ENCODE results near the gene RMND5A.

Gene RMND5A

DNA sequence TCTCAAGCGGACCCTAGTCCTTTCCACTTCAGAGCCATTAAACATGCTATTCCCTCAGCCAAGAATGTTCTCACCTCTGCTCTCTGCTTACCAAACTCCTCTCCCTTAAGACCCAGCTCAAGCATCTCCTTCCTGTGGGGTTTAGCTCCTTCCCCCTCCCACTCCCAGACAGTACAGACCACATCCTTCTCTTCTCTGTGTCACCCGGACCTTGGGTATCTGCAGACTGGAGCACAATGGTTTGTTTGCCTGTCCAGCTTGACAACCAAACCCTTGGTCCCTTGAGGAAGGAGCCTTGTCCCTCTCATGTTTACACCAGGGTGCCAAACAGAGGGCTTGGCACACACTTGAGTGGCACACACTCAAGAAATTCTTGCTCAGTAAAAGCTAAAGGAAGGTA, 74.8 kb downstream of the RMND5A start:
- ChIA-PET CTCF (no interaction called here), POLR2A (no interaction called here)
- Histone ChIP-seq H3K4me1 (ENCODE audit: control insufficient read depth, insufficient read depth, low read length) (no peaks in the 10 kb centered on the region), H3K27ac (ENCODE audit: extremely low read depth, low read depth, low read length) (no peak overlapping the region), H3K4me3 (ENCODE audit: low read depth, low read length) (no peak overlapping the region), H3K9me3 (ENCODE audit: control insufficient read depth, insufficient read depth, low read depth, low read length) (no peaks in the 10 kb centered on the region), H3K36me3 (ENCODE audit: control insufficient read depth in 2 of 2, insufficient read depth in 1 of 2, low read length in 2 of 2) (no peaks in the 10 kb centered on the region; a peak in 1 of 3 replicates)
- no peak for TF ChIP-seq ZNF585B (tag by site-specific recombination; IDR thresholded peaks at IDR 0.05)
- TF ChIP-seq ZNF561 (tag by site-specific recombination; IDR thresholded peaks at IDR 0.05; ENCODE audit: borderline replicate concordance) = no peak
- TF ChIP-seq, protein P1, sequence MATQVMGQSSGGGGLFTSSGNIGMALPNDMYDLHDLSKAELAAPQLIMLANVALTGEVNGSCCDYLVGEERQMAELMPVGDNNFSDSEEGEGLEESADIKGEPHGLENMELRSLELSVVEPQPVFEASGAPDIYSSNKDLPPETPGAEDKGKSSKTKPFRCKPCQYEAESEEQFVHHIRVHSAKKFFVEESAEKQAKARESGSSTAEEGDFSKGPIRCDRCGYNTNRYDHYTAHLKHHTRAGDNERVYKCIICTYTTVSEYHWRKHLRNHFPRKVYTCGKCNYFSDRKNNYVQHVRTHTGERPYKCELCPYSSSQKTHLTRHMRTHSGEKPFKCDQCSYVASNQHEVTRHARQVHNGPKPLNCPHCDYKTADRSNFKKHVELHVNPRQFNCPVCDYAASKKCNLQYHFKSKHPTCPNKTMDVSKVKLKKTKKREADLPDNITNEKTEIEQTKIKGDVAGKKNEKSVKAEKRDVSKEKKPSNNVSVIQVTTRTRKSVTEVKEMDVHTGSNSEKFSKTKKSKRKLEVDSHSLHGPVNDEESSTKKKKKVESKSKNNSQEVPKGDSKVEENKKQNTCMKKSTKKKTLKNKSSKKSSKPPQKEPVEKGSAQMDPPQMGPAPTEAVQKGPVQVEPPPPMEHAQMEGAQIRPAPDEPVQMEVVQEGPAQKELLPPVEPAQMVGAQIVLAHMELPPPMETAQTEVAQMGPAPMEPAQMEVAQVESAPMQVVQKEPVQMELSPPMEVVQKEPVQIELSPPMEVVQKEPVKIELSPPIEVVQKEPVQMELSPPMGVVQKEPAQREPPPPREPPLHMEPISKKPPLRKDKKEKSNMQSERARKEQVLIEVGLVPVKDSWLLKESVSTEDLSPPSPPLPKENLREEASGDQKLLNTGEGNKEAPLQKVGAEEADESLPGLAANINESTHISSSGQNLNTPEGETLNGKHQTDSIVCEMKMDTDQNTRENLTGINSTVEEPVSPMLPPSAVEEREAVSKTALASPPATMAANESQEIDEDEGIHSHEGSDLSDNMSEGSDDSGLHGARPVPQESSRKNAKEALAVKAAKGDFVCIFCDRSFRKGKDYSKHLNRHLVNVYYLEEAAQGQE (tag by site-specific recombination; IDR thresholded peaks at IDR 0.05) = no peak
- TF ChIP-seq MYNN (tag by site-specific recombination; IDR thresholded peaks at IDR 0.05; ENCODE audit: borderline replicate concordance) = no peak

DNA sequence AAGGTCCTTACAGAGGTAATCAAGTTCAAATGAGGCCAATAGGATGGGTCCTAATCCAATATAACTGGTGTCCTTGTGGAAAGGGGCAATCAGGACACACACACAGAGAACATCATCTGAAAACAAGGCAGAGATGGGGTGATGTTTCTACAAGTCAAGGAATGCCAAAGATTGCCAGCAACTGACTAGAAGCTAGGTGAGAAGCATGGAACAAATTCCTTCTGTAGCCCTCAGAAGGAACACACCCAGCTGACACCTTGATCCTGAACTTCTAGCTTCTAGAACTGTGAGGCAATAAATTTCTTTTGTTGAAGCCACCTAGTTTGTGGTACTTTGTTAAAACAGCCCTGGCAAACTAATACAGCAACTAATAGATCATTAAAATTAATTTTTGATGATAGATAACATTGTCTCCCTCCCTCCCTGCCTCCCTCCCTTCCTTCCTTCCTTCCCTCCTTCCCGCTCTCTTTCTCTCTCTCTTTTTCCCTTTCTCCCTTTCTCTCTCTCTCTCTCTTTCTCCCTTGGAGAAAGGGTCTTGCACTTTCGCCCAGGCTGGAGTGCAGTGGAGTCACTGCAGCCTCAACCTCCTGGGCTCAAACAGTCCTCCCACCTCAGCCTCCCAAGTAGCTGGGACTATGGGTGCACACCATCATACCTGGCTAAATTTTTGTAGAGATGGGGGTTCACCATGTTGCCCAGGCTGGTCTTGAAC, 80.9 kb downstream of the RMND5A start:
- Histone ChIP-seq H3K27ac (ENCODE audit: extremely low read depth, low read depth, low read length) (no peak overlapping the region), H3K9me3 (ENCODE audit: control insufficient read depth, insufficient read depth, low read depth, low read length) (no peaks in the 10 kb centered on the region), H3K4me1 (ENCODE audit: control insufficient read depth, insufficient read depth, low read length) (no peaks in the 10 kb centered on the region), H3K4me3 (ENCODE audit: low read depth, low read length) (no peak overlapping the region), H3K36me3 (ENCODE audit: control insufficient read depth in 2 of 2, insufficient read depth in 1 of 2, low read length in 2 of 2) (no peaks in the 10 kb centered on the region; a peak in 1 of 3 replicates)
- TF ChIP-seq EGR2 (tag by site-specific recombination; IDR thresholded peaks at IDR 0.05; ENCODE audit: low read depth) = no peak
- TF ChIP-seq, protein P2, sequence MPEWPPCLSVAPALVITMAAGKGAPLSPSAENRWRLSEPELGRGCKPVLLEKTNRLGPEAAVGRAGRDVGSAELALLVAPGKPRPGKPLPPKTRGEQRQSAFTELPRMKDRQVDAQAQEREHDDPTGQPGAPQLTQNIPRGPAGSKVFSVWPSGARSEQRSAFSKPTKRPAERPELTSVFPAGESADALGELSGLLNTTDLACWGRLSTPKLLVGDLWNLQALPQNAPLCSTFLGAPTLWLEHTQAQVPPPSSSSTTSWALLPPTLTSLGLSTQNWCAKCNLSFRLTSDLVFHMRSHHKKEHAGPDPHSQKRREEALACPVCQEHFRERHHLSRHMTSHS (tag by site-specific recombination; IDR thresholded peaks at IDR 0.05) = no peak
- no peak for TF ChIP-seq ZNF433 (tag by site-specific recombination; IDR thresholded peaks at IDR 0.05; ENCODE audit: low read depth)
- TF ChIP-seq MZF1 (tag by site-specific recombination; IDR thresholded peaks at IDR 0.05; ENCODE audit: borderline replicate concordance) = no peak
- TF ChIP-seq ZNF366 (tag by site-specific recombination; conservative IDR thresholded peaks at IDR 0.05) = 0 out of 2 replicates have a peak, but pooled peaks have one; percentile 23
- no peak for TF ChIP-seq ZNF404 (tag by site-specific recombination; IDR thresholded peaks at IDR 0.05)
- TF ChIP-seq, protein P3, sequence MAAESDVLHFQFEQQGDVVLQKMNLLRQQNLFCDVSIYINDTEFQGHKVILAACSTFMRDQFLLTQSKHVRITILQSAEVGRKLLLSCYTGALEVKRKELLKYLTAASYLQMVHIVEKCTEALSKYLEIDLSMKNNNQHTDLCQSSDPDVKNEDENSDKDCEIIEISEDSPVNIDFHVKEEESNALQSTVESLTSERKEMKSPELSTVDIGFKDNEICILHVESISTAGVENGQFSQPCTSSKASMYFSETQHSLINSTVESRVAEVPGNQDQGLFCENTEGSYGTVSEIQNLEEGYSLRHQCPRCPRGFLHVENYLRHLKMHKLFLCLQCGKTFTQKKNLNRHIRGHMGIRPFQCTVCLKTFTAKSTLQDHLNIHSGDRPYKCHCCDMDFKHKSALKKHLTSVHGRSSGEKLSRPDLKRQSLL (tag by site-specific recombination; IDR thresholded peaks at IDR 0.05) = no peak
- TF ChIP-seq PRDM1 (tag by site-specific recombination; IDR thresholded peaks at IDR 0.05) = peak; percentile 96
- no peak for TF ChIP-seq ZNF785 (tag by site-specific recombination; IDR thresholded peaks at IDR 0.05)
- POLR2A ChIA-PET = no interaction called here
- CTCF ChIA-PET = interaction anchor here (2.1 kb wide), 1 partner anchor 36 kb away, joined by 6 read pairs; no protein-coding TSS in a partner anchor

DNA sequence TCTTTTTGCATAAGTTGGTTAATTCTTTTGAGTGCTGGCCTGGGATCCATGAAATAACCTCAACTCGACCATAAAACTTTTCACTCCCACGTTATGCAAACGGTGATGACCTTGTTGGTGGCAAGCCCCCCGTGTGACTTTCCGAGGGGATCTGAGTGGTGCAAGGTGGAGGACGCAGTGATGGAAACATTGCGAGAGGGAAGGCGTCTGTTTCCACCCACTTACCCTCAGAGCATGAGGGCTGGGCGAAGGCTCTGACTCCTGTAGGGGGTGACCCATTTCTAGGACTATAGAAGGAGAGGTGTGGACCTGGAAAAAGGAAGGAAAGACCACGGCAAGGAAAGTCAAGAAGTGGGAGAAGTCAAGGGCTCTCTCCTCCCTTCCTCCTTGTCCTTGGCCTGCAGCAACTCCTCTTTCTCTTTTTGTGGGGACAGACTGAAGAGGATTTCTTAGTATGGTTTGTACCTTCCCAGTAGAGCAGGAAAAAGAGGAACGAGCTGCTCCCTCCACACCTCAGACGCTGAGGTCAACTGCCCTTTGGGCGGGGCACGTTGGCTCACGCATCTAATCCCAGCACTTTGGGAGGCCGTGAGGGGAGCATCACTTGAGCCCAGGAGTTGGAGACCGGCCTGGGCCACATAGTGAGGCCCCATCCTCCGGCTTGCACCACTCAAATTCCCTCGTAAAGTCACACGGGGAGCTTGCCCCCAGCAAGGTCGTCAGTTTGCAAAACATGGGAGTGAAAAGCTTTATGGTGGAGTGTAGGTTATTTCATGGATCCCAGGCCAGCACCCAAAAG, 86.2 kb downstream of the RMND5A start:
- Histone ChIP-seq H3K27ac (ENCODE audit: extremely low read depth, low read depth, low read length) (no peak overlapping the region), H3K36me3 (ENCODE audit: control insufficient read depth in 2 of 2, insufficient read depth in 1 of 2, low read length in 2 of 2) (no peaks in the 10 kb centered on the region), H3K9me3 (ENCODE audit: control insufficient read depth, insufficient read depth, low read depth, low read length) (no peaks in the 10 kb centered on the region), H3K4me3 (ENCODE audit: low read depth, low read length) (no peak overlapping the region), H3K4me1 (ENCODE audit: control insufficient read depth, insufficient read depth, low read length) (peaks cover 4% of the 10 kb centered on the region; the same call in 1 of the 2 replicates)
- ChIA-PET CTCF (interaction anchor here (1.3 kb wide), 1 partner anchor 41 kb away, joined by 7 read pairs; no protein-coding TSS in a partner anchor), POLR2A (interaction anchor here (1.4 kb wide), 1 partner anchor 366 kb away, joined by 3 read pairs; the partner anchor contains the start of gene KDM3A)
- TF ChIP-seq, protein P4, sequence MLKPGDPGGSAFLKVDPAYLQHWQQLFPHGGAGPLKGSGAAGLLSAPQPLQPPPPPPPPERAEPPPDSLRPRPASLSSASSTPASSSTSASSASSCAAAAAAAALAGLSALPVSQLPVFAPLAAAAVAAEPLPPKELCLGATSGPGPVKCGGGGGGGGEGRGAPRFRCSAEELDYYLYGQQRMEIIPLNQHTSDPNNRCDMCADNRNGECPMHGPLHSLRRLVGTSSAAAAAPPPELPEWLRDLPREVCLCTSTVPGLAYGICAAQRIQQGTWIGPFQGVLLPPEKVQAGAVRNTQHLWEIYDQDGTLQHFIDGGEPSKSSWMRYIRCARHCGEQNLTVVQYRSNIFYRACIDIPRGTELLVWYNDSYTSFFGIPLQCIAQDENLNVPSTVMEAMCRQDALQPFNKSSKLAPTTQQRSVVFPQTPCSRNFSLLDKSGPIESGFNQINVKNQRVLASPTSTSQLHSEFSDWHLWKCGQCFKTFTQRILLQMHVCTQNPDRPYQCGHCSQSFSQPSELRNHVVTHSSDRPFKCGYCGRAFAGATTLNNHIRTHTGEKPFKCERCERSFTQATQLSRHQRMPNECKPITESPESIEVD (tag by site-specific recombination; IDR thresholded peaks at IDR 0.05) = no peak
- TF ChIP-seq ZNF132 (tag by site-specific recombination; IDR thresholded peaks at IDR 0.05; ENCODE audit: borderline replicate concordance) (no peak), ZNF621 (tag by site-specific recombination; IDR thresholded peaks at IDR 0.05) (no peak)
- TF ChIP-seq, protein P5, sequence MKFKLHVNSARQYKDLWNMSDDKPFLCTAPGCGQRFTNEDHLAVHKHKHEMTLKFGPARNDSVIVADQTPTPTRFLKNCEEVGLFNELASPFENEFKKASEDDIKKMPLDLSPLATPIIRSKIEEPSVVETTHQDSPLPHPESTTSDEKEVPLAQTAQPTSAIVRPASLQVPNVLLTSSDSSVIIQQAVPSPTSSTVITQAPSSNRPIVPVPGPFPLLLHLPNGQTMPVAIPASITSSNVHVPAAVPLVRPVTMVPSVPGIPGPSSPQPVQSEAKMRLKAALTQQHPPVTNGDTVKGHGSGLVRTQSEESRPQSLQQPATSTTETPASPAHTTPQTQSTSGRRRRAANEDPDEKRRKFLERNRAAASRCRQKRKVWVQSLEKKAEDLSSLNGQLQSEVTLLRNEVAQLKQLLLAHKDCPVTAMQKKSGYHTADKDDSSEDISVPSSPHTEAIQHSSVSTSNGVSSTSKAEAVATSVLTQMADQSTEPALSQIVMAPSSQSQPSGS (tag by site-specific recombination; IDR thresholded peaks at IDR 0.05; ENCODE audit: low read depth) = no peak
